Keratinocyte (primary cell): ENCODE measurements around the gene AKR1D1. TPM values are rescaled to one million over a fixed set of nuclear protein-coding genes. Genes with fewer than 3 reads are reported as not detected.

ENCODE experiments used
- DNase-seq: peaks from one replicate; pipeline ENCODE4 v3.0.0-alpha.2; 2011; ENCODE audit warnings: low read depth, missing footprints, low spot score
- FAIRE-seq: peaks from 2 replicates; lab custom pipeline; 2011; peaks lifted over from hg19 to GRCh38; lab: Jason Lieb, UNC
- H2AFZ ChIP-seq: 2 replicates; pipeline ENCODE4 v1.6.0; 2012; ENCODE audit warnings: low read length, control low read depth, inconsistent platforms; ENCODE audit not compliant: control insufficient read depth
- H3K27ac ChIP-seq: 2 replicates; pipeline ENCODE4 v1.5.1; 2011; ENCODE audit warnings: low read length; ENCODE audit not compliant: control insufficient read depth, insufficient read depth
- H3K27me3 ChIP-seq: 3 replicates; pipeline ENCODE4 v1.6.0; 2011; ENCODE audit warnings: low read length; ENCODE audit not compliant: control insufficient read depth, insufficient read depth; ENCODE audit errors: extremely low read depth
- H3K36me3 ChIP-seq, 2 experiments: 2 replicates in 1 of 2; 3 replicates in 1 of 2; pipeline ENCODE4 v1.5.1; 2011; ENCODE audit warnings: low read length in 2 of 2, mild to moderate bottlenecking in 1 of 2; ENCODE audit not compliant: control insufficient read depth in 2 of 2, insufficient read depth in 2 of 2; ENCODE audit errors: extremely low read depth in 1 of 2
- H3K4me1 ChIP-seq: 3 replicates; pipeline ENCODE4 v1.5.1; 2011; ENCODE audit warnings: low read length; ENCODE audit not compliant: control insufficient read depth, insufficient read depth; ENCODE audit errors: extremely low read depth
- H3K4me2 ChIP-seq: 3 replicates; pipeline ENCODE4 v1.6.0; 2011; ENCODE audit warnings: low read depth, low read length; ENCODE audit not compliant: control insufficient read depth, insufficient read depth; ENCODE audit errors: extremely low read depth
- H3K4me3 ChIP-seq, 3 experiments: fragments of 200-600 bp in 1 of 3; sonication (generic) in 1 of 3; 2 replicates in 2 of 3; 3 replicates in 1 of 3; pipeline ENCODE4 v1.5.1; 2011 to 2016; ENCODE audit warnings: low read length in 3 of 3, mild to moderate bottlenecking in 3 of 3, control low read depth in 2 of 3, inconsistent platforms in 1 of 3, low read depth in 1 of 3, mixed read lengths in 1 of 3, mixed run types in 1 of 3, moderate library complexity in 1 of 3; ENCODE audit not compliant: control insufficient read depth in 2 of 3, insufficient read depth in 2 of 3; ENCODE audit errors: extremely low read depth in 1 of 3
- H3K79me2 ChIP-seq: 2 replicates; pipeline ENCODE4 v1.6.0; 2012; ENCODE audit warnings: low read length; ENCODE audit not compliant: control insufficient read depth, insufficient read depth
- H3K9ac ChIP-seq: 3 replicates; pipeline ENCODE4 v1.6.0; 2011; ENCODE audit warnings: low read length; ENCODE audit not compliant: control insufficient read depth, insufficient read depth; ENCODE audit errors: extremely low read depth
- H3K9me1 ChIP-seq: 3 replicates; pipeline ENCODE4 v1.6.0; 2011; ENCODE audit warnings: low read length; ENCODE audit not compliant: control insufficient read depth, insufficient read depth; ENCODE audit errors: extremely low read depth
- H3K9me3 ChIP-seq: 2 replicates; pipeline ENCODE4 v1.5.1; 2012; ENCODE audit warnings: low read depth, low read length; ENCODE audit not compliant: control insufficient read depth
- H4K20me1 ChIP-seq: 3 replicates; pipeline ENCODE4 v1.6.0; 2011; ENCODE audit warnings: low read length; ENCODE audit not compliant: control insufficient read depth, insufficient read depth; ENCODE audit errors: extremely low read depth
- EZH2 ChIP-seq: IDR thresholded peaks from one replicate; pipeline ENCODE4 v1.6.1; 2012; ENCODE audit warnings: inconsistent platforms, mild to moderate bottlenecking, low read length, moderate library complexity
- dilution Hi-C: fragments of 300-500 bp; cut with MboI; formaldehyde crosslinking; loops from one replicate; pipeline ENCODE4 v1.7.0; 2020; ENCODE audit warnings: low sequenced_read_pairs; ENCODE audit not compliant: extremely low pct_ligation_motif_present
- polyA plus RNA-seq, 5 experiments: library from polyadenylated mRNA; depleted of rRNA in 3 of 5; stranded (reverse) in 3 of 5; stranded (forward) in 1 of 5; unstranded in 1 of 5; fragments of >200 nt; gene quantifications; 1 replicate in 1 of 5; 2 replicates in 3 of 5; 3 replicates in 1 of 5; pipeline versions ENCODE4 v1.2.1 to v1.2.3, GENCODE V29; 2011 to 2012; ENCODE audit warnings: missing spikeins in 2 of 5, low read depth in 1 of 5, low replicate concordance in 1 of 5
- TF ChIP-seq, protein P1 (sequence below), 3 experiments: IDR thresholded peaks in 1 of 3; conservative IDR thresholded peaks in 1 of 3; optimal IDR thresholded peaks in 1 of 3; 2 replicates in 2 of 3; 3 replicates in 1 of 3; pipeline versions ENCODE3 to v1.5.1; 2011; ENCODE audit warnings: low read length in 3 of 3, mild to moderate bottlenecking in 3 of 3, moderate library complexity in 2 of 3, control low read depth in 1 of 3, inconsistent platforms in 1 of 3; ENCODE audit not compliant: insufficient read depth in 2 of 3; ENCODE audit errors: extremely low read depth in 1 of 3

The AKR1D1 gene
- polyA plus RNA-seq, 1 donor (not counting 4 experiments of a cell fraction or from before 2014, with no cell fraction given), result not detected

DNA sequence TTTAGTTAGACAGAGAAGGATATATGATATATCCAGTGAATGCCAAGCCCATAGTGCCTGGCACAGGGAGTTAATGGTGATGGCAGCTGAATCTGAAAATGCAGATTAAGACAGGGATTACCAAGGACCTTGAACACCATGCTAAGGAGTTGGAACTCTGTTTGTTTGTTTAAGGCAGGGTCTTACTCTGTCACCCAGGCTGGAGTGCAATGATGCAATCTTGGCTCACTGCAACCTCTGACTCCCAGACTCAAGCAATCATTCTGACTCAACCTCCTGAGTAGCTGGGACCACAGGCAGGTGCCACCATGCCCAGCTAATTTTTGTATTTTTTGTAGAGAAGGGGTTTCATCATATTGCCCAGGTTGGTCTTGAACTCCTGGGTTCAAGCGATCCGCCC lies 1.6 kb downstream of the AKR1D1 start:
- no peaks in the 10 kb centered on the region for H3K36me3 ChIP-seq
- no peaks in the 10 kb centered on the region for H3K27me3 ChIP-seq
- TF ChIP-seq EZH2, result no peak
- TF ChIP-seq, protein P1, sequence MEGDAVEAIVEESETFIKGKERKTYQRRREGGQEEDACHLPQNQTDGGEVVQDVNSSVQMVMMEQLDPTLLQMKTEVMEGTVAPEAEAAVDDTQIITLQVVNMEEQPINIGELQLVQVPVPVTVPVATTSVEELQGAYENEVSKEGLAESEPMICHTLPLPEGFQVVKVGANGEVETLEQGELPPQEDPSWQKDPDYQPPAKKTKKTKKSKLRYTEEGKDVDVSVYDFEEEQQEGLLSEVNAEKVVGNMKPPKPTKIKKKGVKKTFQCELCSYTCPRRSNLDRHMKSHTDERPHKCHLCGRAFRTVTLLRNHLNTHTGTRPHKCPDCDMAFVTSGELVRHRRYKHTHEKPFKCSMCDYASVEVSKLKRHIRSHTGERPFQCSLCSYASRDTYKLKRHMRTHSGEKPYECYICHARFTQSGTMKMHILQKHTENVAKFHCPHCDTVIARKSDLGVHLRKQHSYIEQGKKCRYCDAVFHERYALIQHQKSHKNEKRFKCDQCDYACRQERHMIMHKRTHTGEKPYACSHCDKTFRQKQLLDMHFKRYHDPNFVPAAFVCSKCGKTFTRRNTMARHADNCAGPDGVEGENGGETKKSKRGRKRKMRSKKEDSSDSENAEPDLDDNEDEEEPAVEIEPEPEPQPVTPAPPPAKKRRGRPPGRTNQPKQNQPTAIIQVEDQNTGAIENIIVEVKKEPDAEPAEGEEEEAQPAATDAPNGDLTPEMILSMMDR (optimal IDR thresholded peaks at IDR 0.05 in 1 of 3, IDR thresholded peaks at IDR 0.05 in 1 of 3, conservative IDR thresholded peaks at IDR 0.05 in 1 of 3; ENCODE audit: extremely low read depth in 1 of 3, insufficient read depth in 2 of 3, low read length in 3 of 3), result no peak
- no peaks in the 10 kb centered on the region for H4K20me1 ChIP-seq
- no peak for FAIRE-seq
- dilution Hi-C loops, result no loop called here
- H3K27ac ChIP-seq, result no peak overlapping the region
- no peak overlapping the region for H3K4me2 ChIP-seq
- no peaks in the 10 kb centered on the region for H3K79me2 ChIP-seq
- H3K4me3 ChIP-seq, result no peak overlapping the region
- H3K9me3 ChIP-seq, result no peaks in the 10 kb centered on the region
- H2AFZ ChIP-seq, result no peak overlapping the region
- no peak for DNase-seq
- no peaks in the 10 kb centered on the region for H3K9me1 ChIP-seq
- H3K4me1 ChIP-seq, result no peaks in the 10 kb centered on the region
- H3K9ac ChIP-seq, result no peak overlapping the region

GRCh38 chr7:138079137-138079536 lies 2.9 kb downstream of the AKR1D1 start:
- dilution Hi-C loops, result no loop called here

More at GRCh38 chr7:138079137-138079536, 2.9 kb downstream of the AKR1D1 start:
- H3K9me3 ChIP-seq, result no peaks in the 10 kb centered on the region
- TF ChIP-seq, protein P1 (optimal IDR thresholded peaks at IDR 0.05 in 1 of 3, IDR thresholded peaks at IDR 0.05 in 1 of 3, conservative IDR thresholded peaks at IDR 0.05 in 1 of 3; ENCODE audit: extremely low read depth in 1 of 3, insufficient read depth in 2 of 3, low read length in 3 of 3), result no peak
- TF ChIP-seq EZH2, result no peak
- H3K79me2 ChIP-seq, result no peaks in the 10 kb centered on the region
- no peak overlapping the region for H3K27ac ChIP-seq
- no peak overlapping the region for H2AFZ ChIP-seq
- H3K4me2 ChIP-seq, result no peak overlapping the region
- H4K20me1 ChIP-seq, result no peaks in the 10 kb centered on the region
- H3K9me1 ChIP-seq, result no peaks in the 10 kb centered on the region
- no peaks in the 10 kb centered on the region for H3K27me3 ChIP-seq
- DNase-seq (no peak), FAIRE-seq (no peak)
- H3K4me3 ChIP-seq, result no peak overlapping the region
- no peaks in the 10 kb centered on the region for H3K36me3 ChIP-seq
- no peaks in the 10 kb centered on the region for H3K4me1 ChIP-seq
- H3K9ac ChIP-seq, result no peak overlapping the region
